HPDE6-E6E7 (cell line): ENCODE measurements around the gene G0S2.

Experiments used
- DNase-seq: peaks from one replicate; pipeline ENCODE4 v3.0.0; 2011; ENCODE audit warnings: missing footprints; ENCODE audit errors: extremely low spot score

Gene G0S2

GRCh38 chr1:209674957-209675564 is at the start of gene G0S2:
Gene G0S2, plus strand, starts transcription at chr1:209675412. Its CDS starts 273 bp downstream, at chr1:209675685.
- DNase-seq = no peak

GRCh38 chr1:209625791-209626285 is 49.4 kb upstream of the G0S2 start:
- DNase-seq = no peak

GRCh38 chr1:209626346-209627026 is 48.7 kb upstream of the G0S2 start:
- no peak for DNase-seq

DNA sequence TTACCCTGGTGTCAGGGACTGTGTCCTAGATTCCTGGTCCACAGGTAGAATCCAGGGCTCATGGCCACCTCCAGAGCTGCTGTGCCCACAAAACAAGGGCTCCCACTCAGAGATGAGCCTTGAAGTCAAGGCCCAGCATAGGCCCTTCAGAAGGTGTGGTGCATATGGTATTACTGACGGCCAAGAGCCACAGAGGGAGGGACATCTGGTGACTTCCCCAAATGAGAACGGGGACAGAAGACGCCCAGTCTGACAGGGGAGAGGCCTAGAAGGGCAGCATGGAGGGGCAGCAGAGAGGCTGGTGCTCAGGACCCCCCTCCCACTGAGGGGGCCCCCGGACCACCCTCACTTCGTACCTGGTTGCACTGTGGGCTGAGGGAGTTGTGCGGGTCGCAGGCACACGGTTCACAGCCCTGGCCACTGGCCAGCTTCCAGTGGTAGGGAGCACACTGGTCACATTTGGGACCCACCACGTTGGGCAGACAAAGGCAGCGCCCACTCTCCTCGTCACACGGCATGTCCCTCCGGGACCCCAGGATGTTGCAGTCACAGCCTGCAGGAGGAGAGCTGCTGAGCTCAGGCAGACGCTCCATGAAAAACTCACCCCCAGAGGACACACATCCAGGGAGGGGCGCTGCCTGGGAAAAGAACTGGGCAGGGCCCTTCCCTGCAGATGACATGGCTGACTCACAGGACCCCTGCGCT is 48.0 kb upstream of the G0S2 start:
- DNase-seq = no peak

- no peak for DNase-seq
Measured at GRCh38 chr1:209627732-209628196, 47.4 kb upstream of the G0S2 start.

- no peak for DNase-seq
Measured at GRCh38 chr1:209628618-209629299, 46.5 kb upstream of the G0S2 start.

- DNase-seq = no peak
Measured at GRCh38 chr1:209629621-209630382, 45.4 kb upstream of the G0S2 start.

GRCh38 chr1:209630383-209631225 is 44.6 kb upstream of the G0S2 start:
- no peak for DNase-seq

GRCh38 chr1:209633335-209633997 is 41.7 kb upstream of the G0S2 start:
- no peak for DNase-seq

GRCh38 chr1:209634005-209634737 is 41.0 kb upstream of the G0S2 start:
- DNase-seq = no peak

GRCh38 chr1:209635850-209636249 is 39.4 kb upstream of the G0S2 start:
- DNase-seq = no peak

DNA sequence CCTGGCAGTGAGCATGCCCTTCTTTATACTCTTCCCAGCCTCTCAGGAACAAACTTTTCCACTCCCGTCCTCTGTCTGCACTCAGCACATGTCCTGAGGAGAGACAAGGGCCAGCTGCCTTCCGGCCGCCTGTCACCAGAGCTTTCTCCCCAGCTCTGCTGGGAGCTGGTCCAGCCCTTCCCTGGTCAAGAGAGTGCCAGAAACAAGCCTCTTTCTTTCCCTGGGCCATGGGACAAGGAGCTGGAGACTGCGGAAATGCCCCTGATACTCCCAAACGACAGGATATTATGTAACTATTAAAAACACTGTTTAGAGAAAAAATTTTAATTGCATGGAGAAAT is 33.4 kb upstream of the G0S2 start:
- DNase-seq = no peak

GRCh38 chr1:209642816-209643215 is 32.4 kb upstream of the G0S2 start:
- DNase-seq = no peak

DNA sequence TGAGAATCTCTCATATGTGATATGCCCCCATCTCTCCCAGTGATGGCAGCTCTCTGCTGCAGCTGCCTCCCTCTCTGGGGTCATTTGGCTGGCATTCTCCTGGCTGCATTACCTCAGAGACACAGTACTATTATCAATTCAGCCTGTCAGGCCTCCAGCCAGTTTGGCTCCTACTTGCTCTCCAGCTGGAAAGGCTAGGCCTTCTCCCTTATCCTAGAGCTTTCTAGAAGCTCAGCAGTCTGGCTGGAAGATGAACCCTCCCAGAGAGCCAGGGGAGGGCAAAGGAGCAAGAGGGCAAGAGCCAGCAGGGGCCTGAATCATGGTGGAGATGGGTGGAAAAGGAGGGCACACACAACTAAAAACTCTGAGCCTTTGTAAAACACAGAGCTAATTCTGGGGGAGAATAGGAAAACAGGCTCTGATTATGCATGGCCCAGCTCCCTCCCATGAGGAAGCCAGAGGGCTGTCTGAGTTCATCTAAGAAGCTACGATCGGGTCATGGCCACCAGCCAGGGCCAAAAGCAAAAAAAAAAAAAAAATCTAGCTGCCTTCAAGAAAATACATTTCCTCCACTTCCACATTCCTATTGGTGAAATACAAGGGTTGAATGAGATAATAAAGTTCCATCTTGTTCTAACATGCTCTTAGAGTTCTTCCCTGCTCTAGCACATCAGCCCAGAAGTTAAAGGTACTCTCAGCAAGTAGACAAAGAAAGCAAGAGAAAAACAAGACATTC is 31.8 kb upstream of the G0S2 start:
- DNase-seq = no peak

GRCh38 chr1:209645574-209646452 is 29.4 kb upstream of the G0S2 start:
- no peak for DNase-seq

DNA sequence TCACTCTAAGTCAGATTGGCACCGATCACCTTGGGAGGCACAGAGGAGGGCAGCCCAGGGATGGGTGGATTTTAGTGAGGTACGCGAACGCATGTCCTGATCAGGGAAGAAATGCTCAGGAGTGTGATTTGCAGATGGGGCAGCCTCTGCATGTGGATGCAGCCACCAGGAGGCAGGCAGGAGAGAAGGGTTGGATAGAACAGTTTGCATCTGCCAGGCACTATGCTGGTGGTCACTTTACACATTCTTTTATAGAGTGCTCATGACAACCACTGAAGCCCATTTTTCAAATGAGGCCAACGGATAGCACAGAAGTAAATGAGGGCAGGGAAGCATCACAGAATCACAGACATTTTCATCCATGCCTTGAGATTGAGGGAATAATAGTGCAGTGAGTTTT is 28.7 kb upstream of the G0S2 start:
- no peak for DNase-seq

- no peak for DNase-seq
Measured at GRCh38 chr1:209647156-209647555, 28.1 kb upstream of the G0S2 start.

DNA sequence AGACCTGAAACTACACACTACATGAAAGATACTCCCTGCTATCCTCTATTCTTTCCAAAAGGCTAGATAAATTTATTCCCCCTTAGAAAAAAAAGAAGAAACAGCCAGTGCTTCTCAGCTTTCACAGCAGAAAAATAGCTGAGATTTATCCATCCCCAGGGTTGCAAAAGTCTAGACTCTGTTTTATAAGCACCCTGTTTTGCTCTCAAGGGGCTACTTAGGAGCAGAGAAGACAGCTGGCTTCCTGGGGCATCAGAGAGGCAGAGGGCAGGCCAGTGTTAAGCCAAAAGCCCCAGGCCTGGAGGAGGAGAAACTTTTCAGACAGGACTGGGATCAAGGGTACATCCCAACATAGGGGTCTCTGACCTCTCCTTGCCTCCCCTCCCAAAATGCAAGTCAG is 26.9 kb upstream of the G0S2 start:
- no peak for DNase-seq
